ENCODE measurements around the gene ZNF438. TPM values are rescaled to one million over a fixed set of nuclear protein-coding genes. Genes with fewer than 3 reads are reported as not detected.

ZNF438 gene
- polyA plus RNA-seq, 3 donors, result 5.4 to 11.1 (median 9.3) TPM

- no peaks in the 10 kb centered on the region for H3K27me3 ChIP-seq (ENCODE audit: control insufficient read depth in 2 of 2, insufficient read depth in 2 of 2, low read length in 2 of 2)
- TF ChIP-seq CTCF (IDR thresholded peaks at IDR 0.05), result no peak
- no peak overlapping the region for H3K4me2 ChIP-seq (replicated peaks; ENCODE audit: extremely low read depth, low read length, poor library complexity, severe bottlenecking)
- H3K4me1 ChIP-seq (ENCODE audit: control insufficient read depth in 1 of 2, insufficient read depth in 2 of 2, low read length in 2 of 2), result no peaks in the 10 kb centered on the region
- intact Hi-C loops (cut with micrococcal nuclease), result no loop called here
- H4K20me1 ChIP-seq (ENCODE audit: insufficient read depth, low read length), result no peaks in the 10 kb centered on the region
- Mint-ChIP-seq H3K27ac (no peak overlapping the region), H3K9me3 (no peaks in the 10 kb centered on the region), H3K4me3 (no peak overlapping the region), H3K27me3 (ENCODE audit: low read depth in 3 of 3) (peaks cover 0 to 2% (median 0%) of the 10 kb centered on the region in 3 donors), H3K4me1 (peaks cover 4% of the 10 kb centered on the region), H3K36me3 (peaks cover 58 to 61% of the 10 kb centered on the region in 2 donors)
- H3K79me2 ChIP-seq (ENCODE audit: insufficient read depth, low read length), result no peaks in the 10 kb centered on the region
- DNase-seq, result no peak
- no peaks in the 10 kb centered on the region for H3K9me3 ChIP-seq (replicated peaks in 1 of 2; ENCODE audit: control insufficient read depth in 1 of 2, insufficient read depth in 1 of 2, low read length in 2 of 2)
- H3K36me3 ChIP-seq (replicated peaks in 1 of 2; ENCODE audit: control insufficient read depth in 1 of 2, insufficient read depth in 2 of 2, low read length in 2 of 2), result peaks cover 33 to 65% of the 10 kb centered on the region in 2 donors
- H3K4me3 ChIP-seq (replicated peaks in 1 of 3; ENCODE audit: low read depth in 2 of 3, low read length in 3 of 3), result no peak overlapping the region
- no peak overlapping the region for H3K27ac ChIP-seq (ENCODE audit: low read depth in 1 of 2, low read length in 2 of 2)
- WGBS (ENCODE audit: insufficient coverage), result 100% methylated on average over 2 of the region's 4 CpGs
- H2AFZ ChIP-seq (ENCODE audit: insufficient read depth, low read depth, low read length, poor library complexity, severe bottlenecking), result no peak overlapping the region
- no peak overlapping the region for H3K9ac ChIP-seq (ENCODE audit: insufficient read depth, low read length, poor library complexity, severe bottlenecking)
Measured at GRCh38 chr10:30846710-30847109, 185.0 kb downstream of the ZNF438 start.

GRCh38 chr10:30842894-30843293 lies 188.8 kb downstream of the ZNF438 start:
- Histone ChIP-seq H2AFZ (ENCODE audit: insufficient read depth, low read depth, low read length, poor library complexity, severe bottlenecking) (no peak overlapping the region), H3K27ac (ENCODE audit: low read depth in 1 of 2, low read length in 2 of 2) (no peak overlapping the region), H3K4me3 (replicated peaks in 1 of 3; ENCODE audit: low read depth in 2 of 3, low read length in 3 of 3) (no peak overlapping the region), H4K20me1 (ENCODE audit: insufficient read depth, low read length) (no peaks in the 10 kb centered on the region), H3K9me3 (replicated peaks in 1 of 2; ENCODE audit: control insufficient read depth in 1 of 2, insufficient read depth in 1 of 2, low read length in 2 of 2) (no peaks in the 10 kb centered on the region), H3K9ac (ENCODE audit: insufficient read depth, low read length, poor library complexity, severe bottlenecking) (no peak overlapping the region), H3K4me2 (replicated peaks; ENCODE audit: extremely low read depth, low read length, poor library complexity, severe bottlenecking) (no peak overlapping the region), H3K36me3 (replicated peaks in 1 of 2; ENCODE audit: control insufficient read depth in 1 of 2, insufficient read depth in 2 of 2, low read length in 2 of 2) (peaks cover 13 to 45% of the 10 kb centered on the region in 2 donors), H3K27me3 (ENCODE audit: control insufficient read depth in 2 of 2, insufficient read depth in 2 of 2, low read length in 2 of 2) (no peaks in the 10 kb centered on the region), H3K79me2 (ENCODE audit: insufficient read depth, low read length) (no peaks in the 10 kb centered on the region), H3K4me1 (ENCODE audit: control insufficient read depth in 1 of 2, insufficient read depth in 2 of 2, low read length in 2 of 2) (peaks cover 0 to 6% of the 10 kb centered on the region in 2 donors)
- no peak for TF ChIP-seq CTCF (IDR thresholded peaks at IDR 0.05)
- no peak for DNase-seq
- Mint-ChIP-seq H3K27me3 (ENCODE audit: low read depth in 3 of 3) (peaks cover 0 to 2% (median 0%) of the 10 kb centered on the region in 3 donors), H3K4me3 (no peak overlapping the region), H3K36me3 (peaks cover 36 to 37% of the 10 kb centered on the region in 2 donors), H3K27ac (peak overlapping the region in 2 of 7 donors; percentile 13 to 36), H3K4me1 (peaks cover 7% of the 10 kb centered on the region), H3K9me3 (peaks cover 0 to 2% (median 0%) of the 10 kb centered on the region in 7 donors)
- intact Hi-C loops (cut with micrococcal nuclease), result no loop called here
- WGBS (ENCODE audit: insufficient coverage), result no CpG with 5 or more reads among the region's 5 CpGs
